Measurements from ENCODE around the gene POLR1E.

POLR1E gene

GRCh38 chr9:37485389-37486255 lies at the start of gene POLR1E:
TSS of gene POLR1E (plus strand) at chr9:37485948. CDS start at chr9:37486048, 100 bp downstream.
- H3K4me3 ChIP-seq (ENCODE audit: low read depth, low read length), result peak within 1 kb of the TSS; percentile 64
- no peak for TF ChIP-seq CTCF (IDR thresholded peaks at IDR 0.05; ENCODE audit: borderline replicate concordance, insufficient read depth, low read depth, low read length)

- TF ChIP-seq CTCF (IDR thresholded peaks at IDR 0.05; ENCODE audit: borderline replicate concordance, insufficient read depth, low read depth, low read length), result no peak
- no peak overlapping the region for H3K4me3 ChIP-seq (ENCODE audit: low read depth, low read length)
Observed at GRCh38 chr9:37436540-37436939, 49.2 kb upstream of the POLR1E start.

- no peak for TF ChIP-seq CTCF (IDR thresholded peaks at IDR 0.05; ENCODE audit: borderline replicate concordance, insufficient read depth, low read depth, low read length)
Observed at GRCh38 chr9:37437010-37437409, 48.7 kb upstream of the POLR1E start.

GRCh38 chr9:37437621-37438020 lies 48.1 kb upstream of the POLR1E start:
- no peak for TF ChIP-seq CTCF (IDR thresholded peaks at IDR 0.05; ENCODE audit: borderline replicate concordance, insufficient read depth, low read depth, low read length)
- no peak overlapping the region for H3K4me3 ChIP-seq (ENCODE audit: low read depth, low read length)

More at GRCh38 chr9:37437010-37437409, 48.7 kb upstream of the POLR1E start:
- H3K4me3 ChIP-seq (ENCODE audit: low read depth, low read length), result no peak overlapping the region

- H3K4me3 ChIP-seq (ENCODE audit: low read depth, low read length), result no peak overlapping the region
- TF ChIP-seq CTCF (IDR thresholded peaks at IDR 0.05; ENCODE audit: borderline replicate concordance, insufficient read depth, low read depth, low read length), result no peak
Observed at GRCh38 chr9:37438359-37438758, 47.4 kb upstream of the POLR1E start.

- TF ChIP-seq CTCF (IDR thresholded peaks at IDR 0.05; ENCODE audit: borderline replicate concordance, insufficient read depth, low read depth, low read length), result no peak
- H3K4me3 ChIP-seq (ENCODE audit: low read depth, low read length), result no peak overlapping the region
Observed at GRCh38 chr9:37441776-37442370, 43.9 kb upstream of the POLR1E start.

- no peak for TF ChIP-seq CTCF (IDR thresholded peaks at IDR 0.05; ENCODE audit: borderline replicate concordance, insufficient read depth, low read depth, low read length)
- no peak overlapping the region for H3K4me3 ChIP-seq (ENCODE audit: low read depth, low read length)
Observed at GRCh38 chr9:37442556-37442955, 43.2 kb upstream of the POLR1E start.

All from GM12875 (cell line).